ENCODE results near the gene MYEOV. TPM values are rescaled to one million over a fixed set of nuclear protein-coding genes. Genes with fewer than 3 reads are reported as not detected.

The MYEOV gene
- polyA plus RNA-seq, 1 donor (not counting 4 experiments of a cell fraction or from before 2014, with no cell fraction given) = 1.4 TPM

DNA sequence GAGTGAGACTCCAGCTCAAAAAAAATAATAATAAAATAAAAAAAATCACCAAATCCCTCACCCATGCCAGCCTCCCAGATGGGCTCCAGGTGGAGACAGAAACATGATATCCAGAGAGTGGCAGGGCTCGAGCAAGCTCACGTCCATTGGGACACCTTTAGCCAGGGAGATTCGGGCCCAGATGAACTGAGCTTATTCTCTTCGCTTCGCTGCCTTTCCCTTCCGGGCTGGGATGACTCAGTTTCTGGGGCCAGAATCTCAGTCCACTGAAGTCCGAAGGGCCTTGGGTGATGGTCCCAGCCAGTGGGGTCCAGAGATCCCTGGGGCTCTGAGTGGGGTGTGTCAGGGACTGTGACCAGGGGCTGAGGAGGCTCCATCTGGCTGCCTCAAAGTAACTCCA lies 23.0 kb upstream of the MYEOV start:
- H3K9me1 ChIP-seq (ENCODE audit: control insufficient read depth, extremely low read depth, insufficient read depth, low read length) = no peaks in the 10 kb centered on the region
- H3K9ac ChIP-seq (ENCODE audit: control insufficient read depth, extremely low read depth, insufficient read depth, low read length) = no peak overlapping the region
- TF ChIP-seq EZH2 (IDR thresholded peaks at IDR 0.05; ENCODE audit: low read length) = no peak
- TF ChIP-seq, protein P1, sequence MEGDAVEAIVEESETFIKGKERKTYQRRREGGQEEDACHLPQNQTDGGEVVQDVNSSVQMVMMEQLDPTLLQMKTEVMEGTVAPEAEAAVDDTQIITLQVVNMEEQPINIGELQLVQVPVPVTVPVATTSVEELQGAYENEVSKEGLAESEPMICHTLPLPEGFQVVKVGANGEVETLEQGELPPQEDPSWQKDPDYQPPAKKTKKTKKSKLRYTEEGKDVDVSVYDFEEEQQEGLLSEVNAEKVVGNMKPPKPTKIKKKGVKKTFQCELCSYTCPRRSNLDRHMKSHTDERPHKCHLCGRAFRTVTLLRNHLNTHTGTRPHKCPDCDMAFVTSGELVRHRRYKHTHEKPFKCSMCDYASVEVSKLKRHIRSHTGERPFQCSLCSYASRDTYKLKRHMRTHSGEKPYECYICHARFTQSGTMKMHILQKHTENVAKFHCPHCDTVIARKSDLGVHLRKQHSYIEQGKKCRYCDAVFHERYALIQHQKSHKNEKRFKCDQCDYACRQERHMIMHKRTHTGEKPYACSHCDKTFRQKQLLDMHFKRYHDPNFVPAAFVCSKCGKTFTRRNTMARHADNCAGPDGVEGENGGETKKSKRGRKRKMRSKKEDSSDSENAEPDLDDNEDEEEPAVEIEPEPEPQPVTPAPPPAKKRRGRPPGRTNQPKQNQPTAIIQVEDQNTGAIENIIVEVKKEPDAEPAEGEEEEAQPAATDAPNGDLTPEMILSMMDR (optimal IDR thresholded peaks at IDR 0.05 in 1 of 3, IDR thresholded peaks at IDR 0.05 in 1 of 3, conservative IDR thresholded peaks at IDR 0.05 in 1 of 3; ENCODE audit: extremely low read depth in 1 of 3, insufficient read depth in 2 of 3, low read length in 3 of 3) = no peak
- DNase-seq (ENCODE audit: low read depth, low spot score) (no peak), FAIRE-seq (no peak)
- no peak overlapping the region for H3K27ac ChIP-seq (ENCODE audit: control insufficient read depth, insufficient read depth, low read length)
- H3K4me3 ChIP-seq (ENCODE audit: control insufficient read depth in 2 of 3, extremely low read depth in 1 of 3, insufficient read depth in 2 of 3, low read depth in 1 of 3, low read length in 3 of 3) = no peak overlapping the region
- peaks cover 27% of the 10 kb centered on the region for H3K27me3 ChIP-seq (ENCODE audit: control insufficient read depth, extremely low read depth, insufficient read depth, low read length)
- dilution Hi-C loops (cut with MboI; ENCODE audit: extremely low pct_ligation_motif_present, low sequenced_read_pairs) = no loop called here
- peaks cover 13% of the 10 kb centered on the region for H3K4me1 ChIP-seq (ENCODE audit: control insufficient read depth, extremely low read depth, insufficient read depth, low read length)
- H4K20me1 ChIP-seq (ENCODE audit: control insufficient read depth, extremely low read depth, insufficient read depth, low read length) = no peaks in the 10 kb centered on the region
- no peaks in the 10 kb centered on the region for H3K79me2 ChIP-seq (ENCODE audit: control insufficient read depth, insufficient read depth, low read length)
- H3K9me3 ChIP-seq (ENCODE audit: control insufficient read depth, low read depth, low read length) = no peaks in the 10 kb centered on the region
- H3K4me2 ChIP-seq (ENCODE audit: control insufficient read depth, extremely low read depth, insufficient read depth, low read depth, low read length) = no peak overlapping the region
- H3K36me3 ChIP-seq (ENCODE audit: control insufficient read depth in 2 of 2, extremely low read depth in 1 of 2, insufficient read depth in 2 of 2, low read length in 2 of 2) = no peaks in the 10 kb centered on the region
- H2AFZ ChIP-seq (ENCODE audit: control insufficient read depth, low read length) = no peak overlapping the region

DNA sequence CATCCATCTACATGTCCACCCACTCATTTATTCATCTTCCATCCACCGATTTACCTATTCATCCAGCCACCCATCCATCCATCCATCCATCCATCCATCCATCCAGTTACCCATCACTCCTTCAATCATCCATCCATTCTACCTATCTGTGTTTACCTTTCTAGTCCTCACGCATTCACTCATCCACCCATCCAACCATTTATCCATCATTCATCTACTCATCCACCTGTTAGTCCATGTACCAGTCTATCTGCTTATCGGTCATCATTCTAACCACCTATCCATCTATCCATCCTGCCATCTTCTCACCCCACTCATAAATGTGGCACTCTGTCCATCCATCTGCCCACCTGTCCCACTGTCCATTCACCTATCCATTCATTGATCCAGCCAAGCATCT lies 21.9 kb upstream of the MYEOV start:
- Histone ChIP-seq H3K27me3 (ENCODE audit: control insufficient read depth, extremely low read depth, insufficient read depth, low read length) (peaks cover 27% of the 10 kb centered on the region), H4K20me1 (ENCODE audit: control insufficient read depth, extremely low read depth, insufficient read depth, low read length) (no peaks in the 10 kb centered on the region), H3K79me2 (ENCODE audit: control insufficient read depth, insufficient read depth, low read length) (no peaks in the 10 kb centered on the region), H3K4me1 (ENCODE audit: control insufficient read depth, extremely low read depth, insufficient read depth, low read length) (peaks cover 13% of the 10 kb centered on the region), H3K4me2 (ENCODE audit: control insufficient read depth, extremely low read depth, insufficient read depth, low read depth, low read length) (no peak overlapping the region), H3K4me3 (ENCODE audit: control insufficient read depth in 2 of 3, extremely low read depth in 1 of 3, insufficient read depth in 2 of 3, low read depth in 1 of 3, low read length in 3 of 3) (no peak overlapping the region), H3K9me3 (ENCODE audit: control insufficient read depth, low read depth, low read length) (no peaks in the 10 kb centered on the region), H3K9ac (ENCODE audit: control insufficient read depth, extremely low read depth, insufficient read depth, low read length) (no peak overlapping the region), H3K9me1 (ENCODE audit: control insufficient read depth, extremely low read depth, insufficient read depth, low read length) (no peaks in the 10 kb centered on the region), H3K36me3 (ENCODE audit: control insufficient read depth in 2 of 2, extremely low read depth in 1 of 2, insufficient read depth in 2 of 2, low read length in 2 of 2) (no peaks in the 10 kb centered on the region), H2AFZ (ENCODE audit: control insufficient read depth, low read length) (no peak overlapping the region), H3K27ac (ENCODE audit: control insufficient read depth, insufficient read depth, low read length) (no peak overlapping the region)
- no peak for DNase-seq (ENCODE audit: low read depth, low spot score)
- FAIRE-seq = no peak
- dilution Hi-C loops (cut with MboI; ENCODE audit: extremely low pct_ligation_motif_present, low sequenced_read_pairs) = no loop called here
- TF ChIP-seq EZH2 (IDR thresholded peaks at IDR 0.05; ENCODE audit: low read length) = no peak
- TF ChIP-seq, protein P1 (optimal IDR thresholded peaks at IDR 0.05 in 1 of 3, IDR thresholded peaks at IDR 0.05 in 1 of 3, conservative IDR thresholded peaks at IDR 0.05 in 1 of 3; ENCODE audit: extremely low read depth in 1 of 3, insufficient read depth in 2 of 3, low read length in 3 of 3) = no peak

Data from keratinocyte (primary cell).